ENCODE results near the gene HOXA1.
"Not testable (repeated sequence)": the region's sequence is repeated elsewhere in the genome, so short reads cannot be mapped to it uniquely, and the experiment has no call there.

Gene HOXA1

DNA sequence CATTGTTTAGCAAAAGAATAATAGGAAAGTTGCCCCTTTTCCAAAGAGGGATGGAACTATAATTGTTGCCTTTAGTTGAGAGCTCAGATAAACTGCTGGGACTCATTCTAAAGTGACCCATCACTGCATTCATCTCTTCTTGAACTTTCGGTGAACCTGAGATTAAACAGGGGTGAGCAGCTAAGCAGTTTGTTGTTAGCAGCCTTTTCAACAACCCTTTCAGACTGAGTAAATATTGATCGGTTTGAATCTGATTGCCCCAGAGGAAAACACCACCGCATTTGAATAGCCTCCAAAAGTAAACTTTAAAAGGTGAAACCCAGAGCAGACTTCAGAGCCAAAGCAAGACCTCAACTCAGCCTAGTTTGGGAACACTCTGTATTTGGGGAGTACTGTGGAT is 4.7 kb downstream of the HOXA1 start:
- no peak for FAIRE-seq

- no peak for FAIRE-seq
These were observed 7.5 kb downstream of the HOXA1 start for GRCh38 chr7:27088002-27088922.

DNA sequence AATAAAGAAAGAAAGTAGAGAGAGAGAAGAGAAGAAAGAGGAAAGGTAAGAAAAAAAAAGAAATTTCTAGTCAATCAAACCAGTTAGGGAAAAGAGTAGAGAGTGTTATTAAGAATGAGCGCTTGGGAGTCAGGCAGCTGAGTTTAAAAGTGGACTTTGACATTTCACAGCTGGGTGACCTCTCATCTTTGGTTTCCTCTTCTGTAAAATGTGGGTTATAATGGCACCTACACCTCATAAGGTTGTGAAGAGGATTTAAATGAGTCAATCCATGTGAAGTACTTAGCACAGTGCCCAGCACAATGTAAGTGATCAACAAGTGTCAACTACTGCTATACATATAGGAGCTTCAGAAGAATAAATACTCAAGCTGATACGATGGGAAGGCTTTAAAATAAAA is 12.2 kb downstream of the HOXA1 start:
- FAIRE-seq, result no peak

- FAIRE-seq, result no peak
These were observed 13.6 kb downstream of the HOXA1 start for GRCh38 chr7:27082171-27082570.

DNA sequence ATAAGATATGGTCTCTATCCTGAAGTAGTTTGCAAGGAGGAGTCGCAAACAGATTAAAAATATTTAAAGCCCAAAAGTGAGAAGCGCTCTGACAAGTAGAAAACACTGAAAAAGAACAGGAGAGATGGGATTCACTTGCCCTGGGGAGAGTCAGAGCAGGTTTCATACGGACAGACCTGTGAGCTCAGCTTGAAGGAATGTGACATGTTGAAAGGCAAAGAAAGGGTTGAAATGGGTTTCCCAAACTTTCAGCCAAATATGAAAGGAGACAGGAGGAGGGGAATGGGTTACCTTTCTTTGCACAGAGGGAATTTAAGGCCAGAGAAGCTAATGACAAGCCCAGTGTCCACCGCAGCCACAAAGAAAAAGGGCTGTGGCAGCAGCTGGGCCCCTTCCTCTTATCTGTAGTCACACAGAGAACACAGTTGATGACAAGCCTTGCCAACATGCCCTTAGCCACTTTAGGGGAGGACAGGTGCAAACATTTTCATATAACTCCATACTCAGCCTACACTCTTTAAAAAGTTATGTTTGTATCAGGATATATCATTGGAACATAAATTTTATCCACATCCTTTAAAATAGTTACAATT is 14.9 kb downstream of the HOXA1 start:
- FAIRE-seq, result no peak

DNA sequence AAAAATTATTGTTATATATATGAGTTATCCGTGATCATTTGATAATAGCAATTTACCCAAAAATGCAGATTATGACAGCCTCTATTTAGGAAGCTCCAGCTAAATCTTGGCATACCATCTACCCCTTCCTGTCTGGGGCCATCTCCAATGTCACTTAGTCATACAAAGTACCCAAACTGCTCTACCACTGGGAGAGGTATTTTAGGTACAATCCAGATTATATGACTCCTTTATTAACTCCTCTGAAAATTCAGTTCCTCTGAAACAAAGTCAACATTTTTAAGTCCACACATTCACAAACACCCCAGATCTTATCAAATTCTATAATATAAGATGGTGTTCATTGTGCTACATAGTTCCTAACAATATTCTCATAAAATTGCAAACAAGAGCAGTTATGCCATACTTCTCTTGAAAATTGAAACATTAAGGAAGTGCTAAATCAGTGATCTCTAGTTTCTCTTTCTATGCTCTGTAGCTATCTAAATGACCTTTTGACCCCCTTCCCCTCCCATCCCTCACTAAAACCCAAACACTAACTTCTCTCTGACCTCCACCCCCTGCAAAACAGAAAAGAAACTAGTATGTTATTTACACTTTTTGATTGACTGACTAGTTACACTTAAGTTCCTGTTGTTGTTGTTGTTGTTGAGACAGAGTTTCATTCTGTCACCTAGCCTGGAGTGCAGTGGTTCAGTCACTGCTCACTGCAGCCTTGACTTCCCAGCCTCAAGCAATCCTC is 16.4 kb downstream of the HOXA1 start:
- no peak for FAIRE-seq

- FAIRE-seq, result no peak
These were observed 17.1 kb downstream of the HOXA1 start for GRCh38 chr7:27078616-27079233.

DNA sequence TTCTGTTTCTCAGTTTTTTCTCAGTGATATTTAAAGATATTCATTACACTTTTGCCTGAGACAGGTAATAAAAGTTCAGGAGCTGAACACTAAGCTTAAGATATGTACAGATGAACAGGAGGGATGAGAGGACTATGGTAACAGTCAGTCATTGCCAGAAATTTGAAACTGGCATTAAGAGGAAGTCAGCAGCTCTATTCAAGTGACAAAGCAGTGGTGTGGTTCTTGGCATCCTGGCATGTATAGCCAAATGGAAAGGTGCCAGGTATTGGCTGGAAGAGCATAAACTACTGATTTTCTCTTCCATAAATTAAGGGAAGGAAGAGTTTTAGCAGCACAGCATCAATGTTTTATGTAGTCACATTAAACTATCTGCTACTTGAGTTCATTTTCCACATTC is 22.7 kb downstream of the HOXA1 start:
- no peak for FAIRE-seq

DNA sequence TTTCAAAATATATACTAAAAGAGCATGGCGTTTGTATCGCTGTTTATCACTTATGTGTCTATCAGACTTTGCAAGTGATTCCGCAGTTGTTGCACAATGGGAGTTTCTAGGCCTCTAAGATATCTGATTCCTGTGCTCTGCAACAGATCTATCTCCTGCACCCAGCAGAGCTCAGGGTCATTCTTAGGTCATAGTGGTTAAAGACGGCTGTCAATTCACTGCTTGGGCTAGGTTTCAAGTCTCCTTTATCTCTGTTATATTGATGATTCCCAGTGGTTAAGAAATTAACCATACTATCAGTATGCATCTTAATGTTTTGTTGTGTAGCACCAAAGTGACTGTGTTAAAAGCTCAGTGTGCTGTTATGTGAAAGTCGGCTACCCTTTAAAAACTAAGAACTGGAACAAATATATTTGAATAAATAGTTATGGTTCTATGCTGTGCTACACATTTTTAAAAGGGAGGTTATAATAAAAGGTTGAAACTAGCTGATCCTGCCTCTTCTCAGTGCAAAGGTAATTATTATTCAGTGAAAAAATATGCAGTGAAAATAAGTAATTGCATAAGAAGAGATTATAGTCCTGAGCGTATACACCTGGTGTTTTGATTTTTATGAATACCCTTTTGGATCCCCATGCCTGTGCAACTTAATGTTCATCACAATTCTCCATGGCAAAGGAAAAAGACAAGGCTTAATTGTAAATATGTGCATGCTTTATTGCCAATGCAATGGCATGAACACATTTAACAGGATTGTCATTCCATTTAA is 24.0 kb downstream of the HOXA1 start:
- FAIRE-seq, result no peak

DNA sequence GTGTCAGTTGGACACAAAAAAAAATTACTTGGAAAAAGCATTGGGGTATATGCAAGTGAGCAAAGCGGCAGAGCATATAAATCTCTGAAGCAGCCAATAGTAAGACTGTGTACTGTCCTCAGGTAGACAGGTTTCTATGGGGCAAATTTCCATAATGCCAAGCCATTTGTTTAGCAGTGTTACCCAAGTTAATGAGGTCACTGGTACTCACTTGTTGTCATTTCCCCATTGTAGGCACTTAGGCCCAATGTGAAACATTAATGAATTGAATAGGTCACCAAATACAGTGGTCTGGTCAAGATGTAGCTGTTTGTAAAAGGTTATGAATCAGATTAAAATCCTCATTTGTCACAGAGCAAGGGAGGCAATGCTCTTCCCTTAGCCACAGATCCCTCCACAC is 27.5 kb downstream of the HOXA1 start:
- no peak for FAIRE-seq

- no peak for FAIRE-seq
These were observed 29.7 kb downstream of the HOXA1 start for GRCh38 chr7:27066148-27066547.

GRCh38 chr7:27065709-27066108 is 30.1 kb downstream of the HOXA1 start:
- no peak for FAIRE-seq

- no peak for FAIRE-seq
These were observed 31.1 kb downstream of the HOXA1 start for GRCh38 chr7:27064661-27065060.

- no peak for FAIRE-seq
These were observed 31.6 kb downstream of the HOXA1 start for GRCh38 chr7:27064159-27064558.

DNA sequence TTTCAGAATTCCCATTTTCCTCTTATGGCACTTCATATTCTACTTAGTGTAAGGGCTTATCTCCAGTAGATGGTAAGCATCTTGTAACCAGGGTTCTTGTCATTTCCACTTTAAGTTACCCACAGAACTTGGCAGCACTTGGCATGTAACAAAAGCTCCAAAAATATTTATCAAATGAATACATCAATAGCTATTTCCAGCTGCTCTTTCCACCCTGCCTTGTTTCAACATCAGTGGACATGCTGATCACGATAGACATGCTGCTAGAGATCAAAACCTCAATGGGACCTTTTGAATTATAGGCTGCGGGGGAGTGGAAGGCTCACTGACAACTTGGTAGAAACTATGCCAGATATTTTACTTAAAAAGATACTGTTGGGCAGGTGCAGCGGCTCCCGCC is 32.9 kb downstream of the HOXA1 start:
- no peak for FAIRE-seq

DNA sequence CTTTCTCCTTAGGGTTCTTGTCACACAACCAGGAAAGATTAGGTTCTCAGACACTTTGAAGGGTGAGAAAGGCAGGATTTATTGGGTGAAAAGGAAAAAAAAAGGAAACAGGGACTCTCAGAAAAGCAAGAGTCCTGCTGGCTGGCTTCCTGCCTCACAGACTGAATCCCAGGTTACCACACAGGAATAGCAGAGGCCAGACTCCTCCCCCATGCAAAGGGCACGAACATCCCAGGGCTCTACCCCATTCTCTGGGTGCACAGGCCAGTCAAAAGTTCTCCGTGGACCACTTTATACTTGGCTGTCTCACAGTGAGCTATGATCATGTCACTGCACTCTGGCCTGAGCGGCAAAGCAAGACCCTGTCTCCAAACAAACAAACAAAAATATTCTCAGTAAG is 42.6 kb downstream of the HOXA1 start:
- no peak for FAIRE-seq

- no peak for FAIRE-seq
These were observed 44.3 kb downstream of the HOXA1 start for GRCh38 chr7:27051451-27051850.

GRCh38 chr7:27048438-27048837 is 47.4 kb downstream of the HOXA1 start:
- no peak for FAIRE-seq

- FAIRE-seq, result no peak
These were observed 48.8 kb downstream of the HOXA1 start for GRCh38 chr7:27046854-27047549.

GRCh38 chr7:27045972-27046371 is 49.8 kb downstream of the HOXA1 start:
- FAIRE-seq, result not testable (repeated sequence)

DNA sequence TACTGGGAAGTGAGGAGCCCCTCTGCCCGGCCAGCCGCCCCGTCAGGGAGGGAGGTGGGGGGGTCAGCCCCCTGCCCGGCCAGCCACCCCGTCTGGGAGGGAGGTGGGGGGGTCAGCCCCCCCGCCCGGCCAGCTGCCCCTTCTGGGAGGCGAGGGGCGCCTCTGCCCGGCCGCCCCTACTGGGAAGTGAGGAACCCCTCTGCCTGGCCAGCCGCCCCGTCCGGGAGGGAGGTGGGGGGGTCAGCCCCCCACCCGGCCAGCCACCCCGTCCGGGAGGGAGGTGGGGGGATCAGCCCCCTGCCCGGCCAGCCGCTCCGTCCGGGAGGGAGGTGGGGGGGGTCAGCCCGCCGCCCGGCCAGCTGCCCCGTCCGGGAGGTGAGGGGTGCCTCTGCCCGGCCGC is 50.7 kb downstream of the HOXA1 start:
- not testable (repeated sequence) for FAIRE-seq
